Heart left ventricle (tissue), 16 donors: ENCODE measurements around the gene PEPD. TPM values are rescaled to one million over a fixed set of nuclear protein-coding genes. Genes with fewer than 3 reads are reported as not detected.

Experiments used
- ATAC-seq, 4 donors: fragments of 200-7000 bp; cut with Tn5 transposase; one replicate each; pipeline ENCODE4 v1.9.1; 2020 to 2022; ENCODE audit warnings: moderate library complexity in 4 of 4, mild to moderate bottlenecking in 3 of 4, moderate number of reproducible peaks in 1 of 4
- DNase-seq, 5 donors: peaks; one replicate each; pipeline ENCODE4 v3.0.0-alpha.2; 2020
- H3K27ac ChIP-seq, 12 donors: fragments of 200-600 bp; sonication (generic) in 4 of 12; one replicate each; pipeline versions ENCODE4 v1.5.0 to v1.8.0; 2016 to 2022; ENCODE audit warnings: mild to moderate bottlenecking in 2 of 12
- H3K27me3 ChIP-seq, 9 donors: fragments of 200-600 bp; sonication (generic) in 2 of 9; one replicate each; pipeline versions ENCODE4 v1.5.1 to v1.8.0; 2016 to 2022; ENCODE audit warnings: mild to moderate bottlenecking in 3 of 9
- H3K36me3 ChIP-seq, 9 donors: fragments of 200-600 bp; sonication (generic) in 2 of 9; one replicate each; pipeline versions ENCODE4 v1.5.0 to v1.8.0; 2018 to 2022; ENCODE audit warnings: mild to moderate bottlenecking in 2 of 9
- H3K4me1 ChIP-seq, 12 donors: fragments of 200-600 bp; sonication (generic) in 4 of 12; one replicate each; pipeline versions ENCODE4 v1.5.0 to v1.8.0; 2016 to 2022; ENCODE audit warnings: mild to moderate bottlenecking in 3 of 12
- H3K4me3 ChIP-seq, 12 donors: fragments of 200-600 bp; sonication (generic) in 4 of 12; one replicate each; pipeline versions ENCODE4 v1.5.0 to v1.8.0; 2017 to 2022; ENCODE audit warnings: mild to moderate bottlenecking in 9 of 12, moderate library complexity in 4 of 12
- H3K9me3 ChIP-seq, 12 donors: fragments of 200-600 bp; sonication (generic) in 4 of 12; one replicate each; pipeline versions ENCODE4 v1.5.0 to v1.8.0; 2016 to 2022; ENCODE audit warnings: mild to moderate bottlenecking in 1 of 12
- CTCF ChIP-seq, 12 donors: fragments of 200-600 bp; sonication (generic) in 4 of 12; IDR thresholded peaks; one replicate each; pipeline versions ENCODE4 v1.5.0 to v1.8.0; 2018 to 2022; ENCODE audit warnings: antibody characterized with exemption in 12 of 12, mild to moderate bottlenecking in 5 of 12
- POLR2A ChIP-seq, 2 donors: fragments of 450-650 bp; IDR thresholded peaks; one replicate each; pipeline ENCODE4 v1.6.1; 2017; ENCODE audit warnings: antibody characterized with exemption in 2 of 2, mild to moderate bottlenecking in 2 of 2, moderate library complexity in 2 of 2
- WGBS, 4 donors: extraction: QIAGEN DNeasy Blood & Tissue Kit in 2 of 4; methylation state at CpG; one replicate each; pipeline versions ENCODE4 v1.1.5 to v1.1.7; 2013 to 2018; 5-methylcytosine and 5-hydroxymethylcytosine counted together
- intact Hi-C, 10 donors: fragments of 100-400 bp; cut with DNase I; formaldehyde crosslinking; loops; one replicate each; pipeline versions ENCODE4 v1.11.1 to v1.14.2; 2022
- polyA plus RNA-seq, 2 donors: library from polyadenylated mRNA; stranded (reverse); fragments of 200-250 nt; gene quantifications; one replicate each; pipeline ENCODE4 v1.2.3, GENCODE V29; 2013
- total RNA-seq, 9 donors: library from RNA; depleted of rRNA in 2 of 9; stranded (reverse); fragments of >200 nt in 2 of 9; fragmentation: NEBNext Ultra II Directional in 3 of 9; extraction: Animal tissue kit (Norgen Biotek cat#: 25700) in 3 of 9; gene quantifications; one replicate each; pipeline versions ENCODE4 v1.1.0 to v1.2.4, GENCODE V29; 2016 to 2023
- donor health status: ischemic (EF 13 %, LVEDD 7.1; RV severe dilation, severe dysfunction).
- donor health status: healthy with polysubstance abuse.
- donor health status: DM: no; HTN: yes; CAD: no.
- donor health status: DM: no; HTN: no; CAD: no.
- donor health status: ischemic (EF 25% LVEDD 6.9; RV normal size, moderate dysfunction).
- donor health status: ischemic (EF 25% LVEDD 5.7; RV mildly dilated, moderate dysfunction).
- donor health status: healthy.
- donor health status: DM: yes; HTN: yes; CAD: no.
- donor health status: ischemic (EF 35%, LVEDD 5.7; RV mildly dilated, moderate dysfunction).
- donor health status: nonischemic (EF 11% LVEDD 7.7; RV severe dilation, severe dysfunction).
- donor health status: DM: yes; HTN: yes; CAD: no.
- donor health status: PGD.
- donor health status: ischemic (EF 29% LVEDD 5.4; RV normal size, mild dysfunction).
- donor health status: nonischemic (EF 23%, LVEDD 6.1; RV moderate dilation, normal function).

The PEPD gene
- total and polyA plus RNA-seq, 11 donors = 19.4 to 45.7 (median 29.9) TPM

DNA sequence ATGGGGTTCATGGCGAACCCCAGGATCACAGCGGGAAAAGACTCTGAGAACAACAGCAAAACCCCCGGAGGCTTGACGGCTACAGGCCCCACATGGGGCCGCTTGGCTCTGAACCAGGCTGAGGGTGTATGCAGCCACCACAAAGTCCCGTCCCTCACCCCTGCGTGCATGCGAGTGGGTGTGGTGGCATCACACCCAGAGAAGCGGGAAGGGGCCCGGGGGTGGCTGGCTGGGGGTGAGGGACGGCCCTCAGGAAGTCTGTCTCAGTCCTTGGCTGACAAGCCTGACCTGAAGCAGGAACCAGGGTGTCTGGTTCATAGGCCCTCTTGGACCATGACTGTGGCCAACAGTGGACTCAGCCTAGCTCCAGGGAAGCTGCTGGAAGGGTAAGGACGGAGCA is 113.9 kb downstream of the PEPD start:
- Histone ChIP-seq H3K36me3 (peaks cover 0 to 22% (median 0%) of the 10 kb centered on the region in 9 donors), H3K4me3 (no peak overlapping the region), H3K4me1 (peaks cover 0 to 13% (median 0%) of the 10 kb centered on the region in 12 donors), H3K27ac (no peak overlapping the region), H3K27me3 (no peaks in the 10 kb centered on the region), H3K9me3 (no peaks in the 10 kb centered on the region)
- ATAC-seq = no peak
- no peak for TF ChIP-seq POLR2A (IDR thresholded peaks at IDR 0.05)
- TF ChIP-seq CTCF (IDR thresholded peaks at IDR 0.05) = no peak
- intact Hi-C loops = loop anchor here (1.0 to 10.0 kb wide), 11 partner anchors 53 to 265 kb away; partner anchors contain the start of gene CEBPA (in 6 of the 10)
- peak in 2 of 5 donors; percentile 20 to 42 for DNase-seq
- 74 to 84% (median 80%) methylated on average over 12 of the region's 12 CpGs for WGBS, 4 donors

DNA sequence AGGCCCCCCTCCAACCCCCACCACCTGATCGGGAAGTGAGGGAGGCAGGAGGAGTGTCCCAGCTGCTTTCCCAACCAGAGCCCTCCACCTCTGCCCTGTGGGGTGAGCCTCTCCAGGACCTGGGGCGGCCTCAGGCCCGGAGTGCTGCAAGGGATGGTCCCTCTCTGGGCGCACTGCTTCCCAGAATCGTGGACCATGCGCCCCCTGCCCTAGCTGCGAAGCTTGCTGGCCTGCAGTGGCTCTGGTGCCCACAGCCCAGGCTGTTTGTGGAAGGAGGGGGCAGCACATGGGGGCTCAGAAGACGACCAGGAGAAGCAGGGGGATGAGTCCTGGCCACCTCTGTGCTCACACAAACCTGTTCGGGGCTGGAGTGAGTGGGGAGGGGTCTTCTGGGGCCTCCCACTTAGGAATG is 114.4 kb downstream of the PEPD start:
- ATAC-seq (peak in 1 of 4 donors; percentile 3), DNase-seq (peak in 2 of 5 donors; percentile 15 to 25)
- 50 to 64% (median 52%) methylated on average over 8 to 9 of the region's 9 CpGs for WGBS, 4 donors
- Histone ChIP-seq H3K9me3 (no peaks in the 10 kb centered on the region), H3K27ac (no peak overlapping the region), H3K4me3 (no peak overlapping the region), H3K4me1 (peaks cover 0 to 13% (median 0%) of the 10 kb centered on the region in 12 donors), H3K36me3 (peaks cover 0 to 22% (median 0%) of the 10 kb centered on the region in 9 donors), H3K27me3 (no peaks in the 10 kb centered on the region)
- TF ChIP-seq CTCF (IDR thresholded peaks at IDR 0.05) = peak in 4 of 12 donors; percentile 11 to 40 (median 27)
- TF ChIP-seq POLR2A (IDR thresholded peaks at IDR 0.05) = no peak
- intact Hi-C loops = loop anchor here (1.0 to 10.0 kb wide), 11 partner anchors 52 to 265 kb away; partner anchors contain the start of gene CEBPA (in 6 of the 10)

DNA sequence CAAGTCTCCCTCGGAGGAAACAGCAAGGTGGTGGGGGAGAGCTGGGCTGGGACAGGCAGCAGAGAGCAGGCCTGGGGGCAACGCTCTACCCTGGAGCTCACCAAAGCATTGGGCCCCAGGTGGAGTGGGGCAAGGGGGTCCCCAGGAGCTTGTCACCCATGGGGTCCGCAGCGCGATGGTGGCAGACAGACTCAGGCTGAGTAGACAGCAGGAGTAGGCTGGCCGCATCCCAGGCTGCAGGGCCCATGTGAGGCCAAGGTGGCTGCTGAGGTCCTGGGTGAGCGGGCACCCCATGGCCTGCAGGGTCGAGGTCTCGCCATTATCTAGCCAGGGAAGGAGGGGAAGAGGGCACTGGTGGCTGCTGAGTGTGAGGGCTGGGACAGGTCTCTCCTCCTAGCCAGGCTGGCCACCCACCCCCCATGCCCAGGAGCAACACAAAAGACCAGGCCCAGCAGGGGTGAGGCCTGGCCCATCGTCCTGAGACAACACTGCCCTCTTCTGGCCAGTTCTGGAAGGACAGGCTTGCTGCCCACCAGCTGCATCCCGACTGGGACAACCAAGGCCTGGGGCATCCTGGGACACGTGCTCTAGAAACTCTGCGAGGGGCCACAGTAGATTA is 115.0 kb downstream of the PEPD start:
- H3K4me1 ChIP-seq = peaks cover 0 to 13% (median 0%) of the 10 kb centered on the region in 12 donors
- no peak overlapping the region for H3K4me3 ChIP-seq
- peak; percentile 90 to 97 (median 94) for TF ChIP-seq CTCF (IDR thresholded peaks at IDR 0.05)
- TF ChIP-seq POLR2A (IDR thresholded peaks at IDR 0.05) = no peak
- WGBS, 4 donors = 52 to 78% (median 65%) methylated on average over 8 to 13 of the region's 13 CpGs
- no peak overlapping the region for H3K27ac ChIP-seq
- H3K9me3 ChIP-seq = no peaks in the 10 kb centered on the region
- intact Hi-C loops = loop anchor here (1.0 to 10.0 kb wide), 12 partner anchors 52 to 264 kb away; partner anchors contain the start of gene CEBPA (in 6 of the 10)
- peak; percentile 47 to 79 (median 74) for ATAC-seq
- no peaks in the 10 kb centered on the region for H3K27me3 ChIP-seq
- DNase-seq = peak; percentile 63 to 83 (median 72)
- H3K36me3 ChIP-seq = peaks cover 0 to 20% (median 0%) of the 10 kb centered on the region in 9 donors
